HUES48 (cell line): ENCODE data around the gene SLC35B1.

ENCODE experiments used
- H3K27ac ChIP-seq: one replicate; pipeline ENCODE4 v1.7.0; 2013; ENCODE audit warnings: low read depth, low read length, inconsistent platforms
- H3K27me3 ChIP-seq: 2 replicates; pipeline ENCODE4 v1.6.1; 2013; ENCODE audit warnings: mild to moderate bottlenecking, low read length; ENCODE audit not compliant: control insufficient read depth, insufficient read depth
- H3K36me3 ChIP-seq: 2 replicates; pipeline ENCODE4 v1.6.1; 2013; ENCODE audit warnings: low read length; ENCODE audit not compliant: control insufficient read depth, insufficient read depth
- H3K4me1 ChIP-seq: 2 replicates; pipeline ENCODE4 v1.6.1; 2013; ENCODE audit warnings: mild to moderate bottlenecking, low read length; ENCODE audit not compliant: control insufficient read depth, insufficient read depth
- H3K4me3 ChIP-seq: 2 replicates; pipeline ENCODE4 v1.5.1; 2013; ENCODE audit warnings: mild to moderate bottlenecking, low read depth, low read length
- H3K9ac ChIP-seq: 2 replicates; pipeline ENCODE4 v1.6.1; 2013; ENCODE audit warnings: mild to moderate bottlenecking, low read depth, low read length, moderate library complexity
- H3K9me3 ChIP-seq: 2 replicates; pipeline ENCODE4 v1.6.1; 2013; ENCODE audit warnings: low read length; ENCODE audit not compliant: control insufficient read depth, insufficient read depth

Gene SLC35B1

GRCh38 chr17:49746791-49747490 is 39.2 kb upstream of the SLC35B1 start:
- Histone ChIP-seq H3K4me1 (no peaks in the 10 kb centered on the region), H3K9ac (no peak overlapping the region), H3K27ac (no peak overlapping the region)

GRCh38 chr17:49745175-49746139 is 37.7 kb upstream of the SLC35B1 start:
- no peaks in the 10 kb centered on the region for H3K27me3 ChIP-seq
- H3K4me3 ChIP-seq, result no peak overlapping the region
- H3K9me3 ChIP-seq, result no peaks in the 10 kb centered on the region
- no peak overlapping the region for H3K9ac ChIP-seq
- H3K27ac ChIP-seq, result no peak overlapping the region
- H3K4me1 ChIP-seq, result no peaks in the 10 kb centered on the region
- peaks cover 19% of the 10 kb centered on the region; the same call in 1 of the 2 replicates for H3K36me3 ChIP-seq

More at GRCh38 chr17:49746791-49747490, 39.2 kb upstream of the SLC35B1 start:
- H3K9me3 ChIP-seq, result no peaks in the 10 kb centered on the region
- peaks cover 19% of the 10 kb centered on the region; the same call in 1 of the 2 replicates for H3K36me3 ChIP-seq
- H3K27me3 ChIP-seq, result no peaks in the 10 kb centered on the region
- no peak overlapping the region for H3K4me3 ChIP-seq

GRCh38 chr17:49742166-49742638 is 34.4 kb upstream of the SLC35B1 start:
- Histone ChIP-seq H3K36me3 (0 out of 2 replicates have a peak, but pooled peaks cover 4% of the 10 kb centered on the region), H3K4me3 (no peak overlapping the region), H3K27ac (no peak overlapping the region)

GRCh38 chr17:49741692-49742076 is 33.9 kb upstream of the SLC35B1 start:
- Histone ChIP-seq H3K4me3 (no peak overlapping the region), H3K27ac (no peak overlapping the region), H3K36me3 (0 out of 2 replicates have a peak, but pooled peaks cover 4% of the 10 kb centered on the region), H3K9ac (no peak overlapping the region), H3K27me3 (no peaks in the 10 kb centered on the region), H3K9me3 (no peaks in the 10 kb centered on the region), H3K4me1 (no peaks in the 10 kb centered on the region)

More at GRCh38 chr17:49742166-49742638, 34.4 kb upstream of the SLC35B1 start:
- Histone ChIP-seq H3K4me1 (no peaks in the 10 kb centered on the region), H3K27me3 (no peaks in the 10 kb centered on the region), H3K9ac (no peak overlapping the region), H3K9me3 (no peaks in the 10 kb centered on the region)

- Histone ChIP-seq H3K4me1 (no peaks in the 10 kb centered on the region), H3K36me3 (0 out of 2 replicates have a peak, but pooled peaks cover 4% of the 10 kb centered on the region), H3K4me3 (no peak overlapping the region), H3K9me3 (no peaks in the 10 kb centered on the region), H3K9ac (no peak overlapping the region), H3K27ac (no peak overlapping the region), H3K27me3 (no peaks in the 10 kb centered on the region)
Measured at GRCh38 chr17:49741009-49741691, 33.4 kb upstream of the SLC35B1 start.

- Histone ChIP-seq H3K9ac (no peak overlapping the region), H3K27me3 (no peaks in the 10 kb centered on the region), H3K4me1 (no peaks in the 10 kb centered on the region), H3K4me3 (no peak overlapping the region), H3K9me3 (no peaks in the 10 kb centered on the region), H3K27ac (no peak overlapping the region), H3K36me3 (no peaks in the 10 kb centered on the region)
Measured at GRCh38 chr17:49739641-49740271, 32.0 kb upstream of the SLC35B1 start.

- Histone ChIP-seq H3K27ac (no peak overlapping the region), H3K9ac (no peak overlapping the region), H3K27me3 (no peaks in the 10 kb centered on the region), H3K4me3 (no peak overlapping the region), H3K9me3 (no peaks in the 10 kb centered on the region), H3K4me1 (no peaks in the 10 kb centered on the region), H3K36me3 (no peaks in the 10 kb centered on the region)
Measured at GRCh38 chr17:49738456-49739163, 30.8 kb upstream of the SLC35B1 start.

- Histone ChIP-seq H3K27me3 (no peaks in the 10 kb centered on the region), H3K27ac (no peak overlapping the region), H3K9ac (no peak overlapping the region), H3K4me3 (no peak overlapping the region), H3K36me3 (peaks cover 8% of the 10 kb centered on the region; the same call in 1 of the 2 replicates), H3K4me1 (no peaks in the 10 kb centered on the region), H3K9me3 (no peaks in the 10 kb centered on the region)
Measured at GRCh38 chr17:49734515-49735490, 27.0 kb upstream of the SLC35B1 start.

GRCh38 chr17:49731435-49731831 is 23.7 kb upstream of the SLC35B1 start:
- no peak overlapping the region for H3K4me3 ChIP-seq
- no peaks in the 10 kb centered on the region for H3K4me1 ChIP-seq
- no peak overlapping the region for H3K9ac ChIP-seq
- no peak overlapping the region for H3K27ac ChIP-seq
- peaks cover 8% of the 10 kb centered on the region; the same call in 1 of the 2 replicates for H3K36me3 ChIP-seq
- no peaks in the 10 kb centered on the region for H3K27me3 ChIP-seq
- H3K9me3 ChIP-seq, result no peaks in the 10 kb centered on the region
